B cell (primary cell): ENCODE results near the gene ARHGEF9. TPM values are rescaled to one million over a fixed set of nuclear protein-coding genes. Genes with fewer than 3 reads are reported as not detected.

Experiments
- ATAC-seq: fragments of 200-7000 bp; cut with Tn5 transposase; one replicate; pipeline ENCODE4 v1.10.0; 2021; ENCODE audit warnings: low read depth, mild to moderate bottlenecking, moderate number of reproducible peaks, moderate library complexity
- CTCF ChIA-PET: fragments of 350-600 bp; sonication (Branson Sonifier 250); formaldehyde crosslinking; loops from one replicate; lab custom pipeline; 2021; ENCODE audit warnings: antibody characterized with exemption, inconsistent platforms; lab: Charles Lee
- POLR2A ChIA-PET: fragments of 350-600 bp; sonication (Branson Sonifier 250); formaldehyde crosslinking; loops from one replicate; lab custom pipeline; 2021; ENCODE audit warnings: antibody characterized with exemption; lab: Charles Lee
- DNase-seq: peaks from one replicate; pipeline ENCODE4 v3.0.0; 2013
- H2AFZ ChIP-seq: 2 replicates; pipeline ENCODE4 v1.6.1; 2012; ENCODE audit warnings: mild to moderate bottlenecking, low read depth, low read length; ENCODE audit not compliant: insufficient read depth, poor library complexity, severe bottlenecking
- H3K27ac ChIP-seq, 2 donors: 1 replicate in 1 of 2; 2 replicates in 1 of 2; pipeline ENCODE4 v1.5.1; 2012 to 2013; ENCODE audit warnings: low read length in 2 of 2, mild to moderate bottlenecking in 2 of 2, moderate library complexity in 1 of 2
- H3K27me3 ChIP-seq, 4 experiments: fragments of 200-600 bp in 1 of 4; sonication (generic) in 1 of 4; replicated peaks in 1 of 4; 1 replicate in 2 of 4; 2 replicates in 2 of 4; pipeline versions ENCODE4 v1.6.1 to v1.7.0; 2013 to 2016; ENCODE audit warnings: low read length in 3 of 4, mild to moderate bottlenecking in 2 of 4, mixed read lengths in 1 of 4, moderate library complexity in 1 of 4; ENCODE audit not compliant: insufficient read depth in 4 of 4, control insufficient read depth in 3 of 4; ENCODE audit errors: control extremely low read depth in 1 of 4
- H3K36me3 ChIP-seq, 2 experiments: replicated peaks in 1 of 2; 1 replicate in 1 of 2; 2 replicates in 1 of 2; pipeline versions ENCODE4 v1.6.1 to v1.7.1; 2013; ENCODE audit warnings: low read length in 1 of 2; ENCODE audit not compliant: insufficient read depth in 2 of 2, control insufficient read depth in 1 of 2; ENCODE audit errors: control extremely low read depth in 1 of 2, extremely low read depth in 1 of 2
- H3K4me1 ChIP-seq, 2 donors: fragments of 200-600 bp in 1 of 2; sonication (generic) in 1 of 2; 1 replicate in 1 of 2; 2 replicates in 1 of 2; pipeline versions ENCODE4 v1.5.1 to v1.6.1; 2013 to 2017; ENCODE audit warnings: low read length in 2 of 2; ENCODE audit not compliant: control insufficient read depth in 2 of 2, insufficient read depth in 2 of 2
- H3K4me2 ChIP-seq: replicated peaks from 2 replicates; pipeline ENCODE3; 2012; ENCODE audit warnings: mild to moderate bottlenecking, low read depth, low read length; ENCODE audit not compliant: poor library complexity, severe bottlenecking
- H3K4me3 ChIP-seq, 5 experiments: fragments of 200-600 bp in 1 of 5; sonication (generic) in 1 of 5; 1 replicate in 3 of 5; 2 replicates in 2 of 5; pipeline versions ENCODE4 v1.5.1 to v1.7.0; 2011 to 2016; ENCODE audit warnings: low read length in 4 of 5, mild to moderate bottlenecking in 4 of 5, low read depth in 2 of 5, control low read depth in 1 of 5, moderate library complexity in 1 of 5; ENCODE audit not compliant: insufficient read depth in 1 of 5; ENCODE audit errors: control extremely low read depth in 1 of 5, extremely low read depth in 1 of 5
- H3K79me2 ChIP-seq: fragments of 200-600 bp; sonication (generic); one replicate; pipeline ENCODE4 v1.6.0; 2016; ENCODE audit warnings: low read length; ENCODE audit not compliant: control insufficient read depth, insufficient read depth
- H3K9ac ChIP-seq: fragments of 200-600 bp; sonication (generic); 2 replicates; pipeline ENCODE4 v1.6.1; 2017; ENCODE audit warnings: mild to moderate bottlenecking, low read length, moderate library complexity
- H3K9me3 ChIP-seq, 3 donors: one replicate each; pipeline versions ENCODE4 v1.6.1 to v1.7.1; 2013; ENCODE audit warnings: low read length in 2 of 3; ENCODE audit not compliant: control insufficient read depth in 2 of 3, insufficient read depth in 1 of 3; ENCODE audit errors: control extremely low read depth in 1 of 3
- H4K20me1 ChIP-seq: 2 replicates; pipeline ENCODE4 v1.6.0; 2012; ENCODE audit warnings: mild to moderate bottlenecking, low read length; ENCODE audit not compliant: insufficient read depth, control insufficient read depth, poor library complexity, severe bottlenecking
- H3K27ac Mint-ChIP-seq: one replicate; pipeline ENCODE4 v1.8.0; 2021; ENCODE audit warnings: mixed read lengths
- H3K27me3 Mint-ChIP-seq: one replicate; pipeline ENCODE4 v1.8.0; 2021; ENCODE audit warnings: mixed read lengths
- H3K4me1 Mint-ChIP-seq: one replicate; pipeline ENCODE4 v1.8.0; 2021; ENCODE audit warnings: mixed read lengths
- H3K4me3 Mint-ChIP-seq: one replicate; pipeline ENCODE4 v1.8.0; 2021; ENCODE audit warnings: mixed read lengths
- H3K9me3 Mint-ChIP-seq: one replicate; pipeline ENCODE4 v1.8.0; 2022; ENCODE audit warnings: mixed read lengths; ENCODE audit not compliant: insufficient read depth
- EZH2 ChIP-seq: IDR thresholded peaks from 2 replicates; pipeline ENCODE4 v1.6.1; 2012; ENCODE audit warnings: borderline replicate concordance, low read depth, mild to moderate bottlenecking, moderate library complexity, low read length; ENCODE audit not compliant: insufficient read depth, poor library complexity, severe bottlenecking
- WGBS: methylation state at CpG from one replicate; pipeline ENCODE4 v1.1.5; 2013; ENCODE audit warnings: missing lambda C conversion rate; ENCODE audit not compliant: insufficient coverage; 5-methylcytosine and 5-hydroxymethylcytosine counted together
- intact Hi-C: fragments of 100-400 bp; cut with micrococcal nuclease; formaldehyde crosslinking; loops from one replicate; pipeline ENCODE4 v1.10.0; 2022
- polyA plus RNA-seq: library from polyadenylated mRNA; depleted of rRNA; stranded (reverse); fragments of >200 nt; gene quantifications from 2 replicates; pipeline ENCODE4 v1.2.3, GENCODE V29; 2012
- total RNA-seq, 2 donors: library from RNA; stranded (reverse); fragments of 120-200 nt in 1 of 2; gene quantifications; 1 replicate in 1 of 2; 2 replicates in 1 of 2; pipeline versions ENCODE4 v1.2.3 to v1.2.4, GENCODE V29; 2013 to 2022
- TF ChIP-seq, protein P1 (sequence below): fragments of 200-600 bp; IDR thresholded peaks from one replicate; pipeline ENCODE4 v1.8.0; 2022; ENCODE audit warnings: antibody characterized with exemption, mild to moderate bottlenecking

ARHGEF9 gene
- total and polyA plus RNA-seq, 2 donors (not counting 1 experiment from before 2014, with no cell fraction given): 10.1 to 29.3 TPM

GRCh38 chrX:63675716-63676115, 109.3 kb downstream of the ARHGEF9 start:
- no peak overlapping the region for H3K4me2 ChIP-seq
- H3K4me1 ChIP-seq: no peaks in the 10 kb centered on the region
- WGBS: no CpG with 5 or more reads among the region's 2 CpGs
- no peak for TF ChIP-seq EZH2
- TF ChIP-seq, protein P1, sequence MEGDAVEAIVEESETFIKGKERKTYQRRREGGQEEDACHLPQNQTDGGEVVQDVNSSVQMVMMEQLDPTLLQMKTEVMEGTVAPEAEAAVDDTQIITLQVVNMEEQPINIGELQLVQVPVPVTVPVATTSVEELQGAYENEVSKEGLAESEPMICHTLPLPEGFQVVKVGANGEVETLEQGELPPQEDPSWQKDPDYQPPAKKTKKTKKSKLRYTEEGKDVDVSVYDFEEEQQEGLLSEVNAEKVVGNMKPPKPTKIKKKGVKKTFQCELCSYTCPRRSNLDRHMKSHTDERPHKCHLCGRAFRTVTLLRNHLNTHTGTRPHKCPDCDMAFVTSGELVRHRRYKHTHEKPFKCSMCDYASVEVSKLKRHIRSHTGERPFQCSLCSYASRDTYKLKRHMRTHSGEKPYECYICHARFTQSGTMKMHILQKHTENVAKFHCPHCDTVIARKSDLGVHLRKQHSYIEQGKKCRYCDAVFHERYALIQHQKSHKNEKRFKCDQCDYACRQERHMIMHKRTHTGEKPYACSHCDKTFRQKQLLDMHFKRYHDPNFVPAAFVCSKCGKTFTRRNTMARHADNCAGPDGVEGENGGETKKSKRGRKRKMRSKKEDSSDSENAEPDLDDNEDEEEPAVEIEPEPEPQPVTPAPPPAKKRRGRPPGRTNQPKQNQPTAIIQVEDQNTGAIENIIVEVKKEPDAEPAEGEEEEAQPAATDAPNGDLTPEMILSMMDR: no peak
- no peaks in the 10 kb centered on the region for H3K9me3 Mint-ChIP-seq
- H3K9ac ChIP-seq: no peak overlapping the region
- H3K4me3 Mint-ChIP-seq: no peak overlapping the region
- DNase-seq (no peak), ATAC-seq (no peak)
- no peaks in the 10 kb centered on the region for H3K27me3 Mint-ChIP-seq
- CTCF ChIA-PET: no interaction called here
- no peaks in the 10 kb centered on the region for H3K9me3 ChIP-seq
- H4K20me1 ChIP-seq: no peaks in the 10 kb centered on the region
- H3K4me1 Mint-ChIP-seq: no peaks in the 10 kb centered on the region
- no peak overlapping the region for H3K27ac Mint-ChIP-seq
- H3K27me3 ChIP-seq: no peaks in the 10 kb centered on the region
- H3K36me3 ChIP-seq: peaks cover 0 to 38% of the 10 kb centered on the region in 2 experiments
- H3K79me2 ChIP-seq: no peaks in the 10 kb centered on the region
- intact Hi-C loops: no loop called here
- POLR2A ChIA-PET: no interaction called here
- H3K27ac ChIP-seq: no peak overlapping the region
- H2AFZ ChIP-seq: no peak overlapping the region
- no peak overlapping the region for H3K4me3 ChIP-seq

- Histone ChIP-seq H3K9ac (no peak overlapping the region), H3K27me3 (no peaks in the 10 kb centered on the region), H3K4me1 (no peaks in the 10 kb centered on the region), H4K20me1 (no peaks in the 10 kb centered on the region), H2AFZ (no peak overlapping the region), H3K27ac (no peak overlapping the region), H3K4me2 (no peak overlapping the region), H3K36me3 (peaks cover 0 to 48% of the 10 kb centered on the region in 2 experiments), H3K9me3 (no peaks in the 10 kb centered on the region), H3K79me2 (no peaks in the 10 kb centered on the region), H3K4me3 (no peak overlapping the region)
- ChIA-PET CTCF (interaction anchor here (0.7 kb wide), 1 partner anchor 9 kb away, joined by 6 read pairs; no protein-coding TSS in a partner anchor), POLR2A (no interaction called here)
- 96% methylated on average over 4 of the region's 4 CpGs for WGBS
- ATAC-seq (no peak), DNase-seq (no peak)
- Mint-ChIP-seq H3K4me1 (no peaks in the 10 kb centered on the region), H3K4me3 (no peak overlapping the region), H3K27ac (no peak overlapping the region), H3K9me3 (peaks cover 2% of the 10 kb centered on the region), H3K27me3 (no peaks in the 10 kb centered on the region)
- TF ChIP-seq, protein P1: no peak
- no peak for TF ChIP-seq EZH2
- intact Hi-C loops: no loop called here
These were observed 111.1 kb downstream of the ARHGEF9 start for GRCh38 chrX:63673896-63674295.
